HG02763 (cell line): ENCODE measurements around the gene ARVCF.

Source experiments
- ATAC-seq: cut with Tn5 transposase; IDR thresholded peaks from one replicate; pipeline ENCODE4 v1.9.1; 2021; ENCODE audit warnings: mild to moderate bottlenecking, moderate library complexity; ENCODE audit not compliant: unreplicated experiment

Gene ARVCF, protein sequence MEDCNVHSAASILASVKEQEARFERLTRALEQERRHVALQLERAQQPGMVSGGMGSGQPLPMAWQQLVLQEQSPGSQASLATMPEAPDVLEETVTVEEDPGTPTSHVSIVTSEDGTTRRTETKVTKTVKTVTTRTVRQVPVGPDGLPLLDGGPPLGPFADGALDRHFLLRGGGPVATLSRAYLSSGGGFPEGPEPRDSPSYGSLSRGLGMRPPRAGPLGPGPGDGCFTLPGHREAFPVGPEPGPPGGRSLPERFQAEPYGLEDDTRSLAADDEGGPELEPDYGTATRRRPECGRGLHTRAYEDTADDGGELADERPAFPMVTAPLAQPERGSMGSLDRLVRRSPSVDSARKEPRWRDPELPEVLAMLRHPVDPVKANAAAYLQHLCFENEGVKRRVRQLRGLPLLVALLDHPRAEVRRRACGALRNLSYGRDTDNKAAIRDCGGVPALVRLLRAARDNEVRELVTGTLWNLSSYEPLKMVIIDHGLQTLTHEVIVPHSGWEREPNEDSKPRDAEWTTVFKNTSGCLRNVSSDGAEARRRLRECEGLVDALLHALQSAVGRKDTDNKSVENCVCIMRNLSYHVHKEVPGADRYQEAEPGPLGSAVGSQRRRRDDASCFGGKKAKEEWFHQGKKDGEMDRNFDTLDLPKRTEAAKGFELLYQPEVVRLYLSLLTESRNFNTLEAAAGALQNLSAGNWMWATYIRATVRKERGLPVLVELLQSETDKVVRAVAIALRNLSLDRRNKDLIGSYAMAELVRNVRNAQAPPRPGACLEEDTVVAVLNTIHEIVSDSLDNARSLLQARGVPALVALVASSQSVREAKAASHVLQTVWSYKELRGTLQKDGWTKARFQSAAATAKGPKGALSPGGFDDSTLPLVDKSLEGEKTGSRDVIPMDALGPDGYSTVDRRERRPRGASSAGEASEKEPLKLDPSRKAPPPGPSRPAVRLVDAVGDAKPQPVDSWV

DNA sequence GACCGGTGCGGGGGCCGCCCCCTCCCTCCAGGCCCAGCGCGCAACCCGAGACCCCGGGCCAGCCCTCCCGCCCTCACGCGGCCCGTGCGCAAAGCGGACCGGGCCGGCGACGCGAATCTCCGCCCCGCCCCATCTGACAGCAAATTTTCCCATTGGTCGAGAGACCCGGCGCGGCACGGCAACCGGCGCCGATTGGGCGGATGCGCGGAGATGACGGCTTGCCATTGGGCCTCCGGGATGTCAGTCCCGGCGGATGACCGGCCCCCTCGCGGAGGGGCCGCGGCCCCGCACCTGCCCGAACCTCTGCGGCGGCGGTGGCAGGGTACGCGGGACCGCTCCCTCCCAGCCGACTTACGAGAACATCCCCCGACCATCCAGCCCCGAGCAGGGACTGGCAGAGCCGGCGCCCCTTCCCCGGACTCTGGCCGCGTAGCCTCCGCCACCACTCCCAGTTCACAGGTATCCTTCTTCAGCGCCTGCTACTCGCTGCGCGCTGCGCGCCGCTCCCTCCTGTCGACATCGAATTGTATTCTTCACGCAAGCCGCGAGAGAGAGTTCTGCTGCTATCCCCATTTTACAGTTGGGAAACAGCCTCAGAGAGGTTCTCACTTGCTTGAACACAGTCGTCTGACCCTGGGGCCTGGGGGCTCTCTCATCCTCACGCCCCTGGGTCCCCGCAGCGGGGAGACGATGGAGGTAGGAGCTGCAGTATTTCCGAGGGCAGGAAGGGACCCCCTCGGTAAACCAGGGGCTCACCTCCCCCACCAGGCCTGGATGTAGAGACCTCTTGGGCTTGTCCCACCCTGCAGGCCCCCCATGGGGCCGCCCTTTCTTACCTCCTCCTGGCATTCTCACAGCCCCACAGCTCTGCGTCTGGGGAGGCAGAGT is at the start of gene ARVCF:
Gene ARVCF, minus strand, starts transcription at position 90 of the 888 bp plus-strand sequence. CDS start 26,029 bp downstream, outside the sequence.
- ATAC-seq, result peak; percentile 59

DNA sequence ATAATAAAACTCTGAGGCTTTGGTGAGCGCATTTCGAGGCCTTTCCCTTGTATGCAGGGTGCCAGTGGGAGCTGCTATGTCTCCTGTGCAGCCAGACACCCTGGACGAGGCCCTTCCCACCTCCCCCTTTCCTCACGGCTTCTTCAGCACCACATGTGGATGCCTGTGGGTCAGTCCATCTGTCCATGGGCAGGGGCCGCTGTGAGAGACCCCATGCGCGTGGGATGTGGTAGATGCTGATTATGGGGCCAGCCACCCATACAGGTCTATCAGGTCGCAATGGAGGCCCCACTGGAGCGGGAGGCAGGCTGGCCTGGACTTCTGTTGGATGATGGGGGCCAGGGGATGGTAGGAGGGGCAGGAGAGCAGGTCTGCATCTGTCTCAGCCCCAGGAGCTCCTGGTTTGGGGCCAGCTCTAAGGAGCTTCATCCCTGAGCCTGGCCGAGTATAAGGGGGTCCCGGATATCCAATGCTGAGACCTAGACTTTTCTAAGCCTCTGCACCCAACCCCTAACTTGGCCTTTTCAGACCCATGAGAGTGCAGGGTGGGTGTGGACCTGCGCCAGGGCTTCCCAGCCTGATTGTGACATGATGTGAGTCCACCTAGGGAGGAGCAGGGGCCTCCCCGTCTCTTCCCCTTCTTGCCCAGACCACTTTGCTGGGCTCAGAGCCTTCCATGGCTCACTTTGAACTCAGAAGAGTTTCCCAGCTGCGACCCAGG is 49.4 kb upstream of the ARVCF start:
- no peak for ATAC-seq

DNA sequence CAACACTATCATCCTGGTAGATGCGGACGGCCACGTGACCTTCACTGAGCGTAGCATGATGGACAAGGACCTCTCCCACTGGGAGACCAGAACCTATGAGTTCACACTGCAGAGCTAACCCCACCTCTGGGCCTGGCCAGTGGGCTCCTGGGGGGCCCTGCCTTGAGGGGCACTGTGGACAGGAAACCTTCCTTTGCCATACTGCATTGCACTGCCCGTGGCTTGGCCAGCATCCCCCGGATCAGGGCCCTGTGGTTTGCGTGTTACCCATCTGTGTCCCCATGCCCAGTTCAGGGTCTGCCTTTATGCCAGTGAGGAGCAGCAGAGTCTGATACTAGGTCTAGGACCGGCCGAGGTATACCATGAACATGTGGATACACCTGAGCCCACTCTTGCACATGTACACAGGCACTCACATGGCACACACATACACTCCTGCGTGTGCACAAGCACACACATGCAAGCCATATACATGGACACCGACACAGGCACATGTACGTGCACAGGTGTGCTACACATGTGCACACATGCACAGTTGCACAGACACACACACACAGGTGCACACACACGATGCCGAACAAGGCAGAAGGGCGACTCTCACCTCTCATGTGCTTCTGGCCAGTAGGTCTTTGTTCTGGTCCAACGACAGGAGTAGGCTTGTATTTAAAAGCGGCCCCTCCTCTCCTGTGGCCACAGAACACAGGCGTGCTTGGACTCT is 48.1 kb upstream of the ARVCF start:
- ATAC-seq, result no peak

DNA sequence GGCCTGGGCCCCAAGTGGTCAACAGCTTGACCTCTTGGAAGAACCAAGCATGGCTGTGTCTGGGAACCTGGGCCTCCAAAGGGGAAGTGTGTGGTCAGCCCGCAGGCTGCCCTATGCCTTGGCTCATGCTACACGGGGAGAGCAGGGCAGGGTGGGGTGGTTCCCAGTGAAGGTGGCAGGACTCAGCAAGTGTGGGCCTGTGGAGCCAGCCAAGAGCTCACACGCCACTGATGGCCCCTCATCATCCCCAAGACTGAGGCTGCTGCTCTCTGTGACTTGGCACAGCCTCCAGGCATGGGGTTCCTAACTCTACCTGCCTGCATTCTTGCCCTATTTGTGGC is 47.5 kb upstream of the ARVCF start:
- ATAC-seq, result no peak

DNA sequence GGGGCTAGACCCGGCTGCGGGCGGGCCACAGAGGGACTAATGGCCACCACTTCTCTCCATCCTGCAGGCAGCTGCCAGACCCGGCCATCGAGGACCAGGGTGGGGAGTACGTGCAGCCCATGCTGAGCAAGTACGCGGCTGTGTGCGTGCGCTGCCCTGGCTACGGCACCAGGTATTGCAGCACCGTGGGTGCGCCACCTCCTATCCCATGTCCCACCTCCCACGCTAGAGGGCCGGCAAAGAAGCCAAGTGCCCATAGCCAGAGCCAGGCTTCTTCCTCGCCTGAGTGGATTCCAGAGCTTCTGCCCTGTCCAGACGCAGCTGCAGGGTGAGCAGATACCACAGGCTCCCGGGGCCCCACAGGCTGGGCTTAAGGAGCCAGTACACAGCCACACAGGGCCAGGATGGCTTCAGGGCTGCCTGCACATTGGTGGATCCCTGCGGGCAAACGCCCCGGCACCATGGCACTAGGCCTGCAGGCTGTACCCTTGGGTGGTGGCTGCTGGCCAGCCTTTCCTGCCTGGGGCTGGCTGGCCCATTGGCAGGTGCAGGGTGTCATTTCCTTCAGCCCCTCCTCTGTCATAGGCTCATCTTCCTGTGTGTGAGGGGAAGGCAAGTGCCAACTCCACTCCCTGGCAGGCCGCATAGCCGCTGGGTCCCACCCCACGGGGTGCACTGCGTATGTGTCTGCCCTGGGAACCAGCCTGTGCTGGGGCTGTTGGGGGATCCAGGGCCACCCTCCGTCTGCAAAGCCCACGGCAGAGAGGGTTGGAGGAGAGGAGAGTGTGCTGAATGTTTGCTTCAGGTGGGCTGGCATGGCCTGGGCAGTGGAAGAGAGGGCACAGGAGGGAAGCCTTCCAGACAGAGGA is 46.9 kb upstream of the ARVCF start:
- ATAC-seq, result no peak

DNA sequence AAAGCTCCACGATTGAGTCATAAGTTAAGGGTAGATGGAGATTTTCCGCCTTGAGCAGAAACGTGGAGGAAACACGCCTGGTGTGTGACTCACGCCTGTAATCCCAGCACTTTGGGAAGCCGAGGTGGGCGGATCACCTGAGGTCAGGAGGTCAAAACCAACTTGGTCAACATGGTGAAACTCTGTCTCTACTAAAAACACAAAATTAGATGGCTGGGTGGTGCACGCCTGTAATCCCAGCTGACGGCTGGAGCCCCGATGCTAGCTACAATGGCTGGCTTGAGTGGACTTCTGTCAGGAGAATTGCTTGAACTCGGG is 46.1 kb upstream of the ARVCF start:
- ATAC-seq, result no peak

DNA sequence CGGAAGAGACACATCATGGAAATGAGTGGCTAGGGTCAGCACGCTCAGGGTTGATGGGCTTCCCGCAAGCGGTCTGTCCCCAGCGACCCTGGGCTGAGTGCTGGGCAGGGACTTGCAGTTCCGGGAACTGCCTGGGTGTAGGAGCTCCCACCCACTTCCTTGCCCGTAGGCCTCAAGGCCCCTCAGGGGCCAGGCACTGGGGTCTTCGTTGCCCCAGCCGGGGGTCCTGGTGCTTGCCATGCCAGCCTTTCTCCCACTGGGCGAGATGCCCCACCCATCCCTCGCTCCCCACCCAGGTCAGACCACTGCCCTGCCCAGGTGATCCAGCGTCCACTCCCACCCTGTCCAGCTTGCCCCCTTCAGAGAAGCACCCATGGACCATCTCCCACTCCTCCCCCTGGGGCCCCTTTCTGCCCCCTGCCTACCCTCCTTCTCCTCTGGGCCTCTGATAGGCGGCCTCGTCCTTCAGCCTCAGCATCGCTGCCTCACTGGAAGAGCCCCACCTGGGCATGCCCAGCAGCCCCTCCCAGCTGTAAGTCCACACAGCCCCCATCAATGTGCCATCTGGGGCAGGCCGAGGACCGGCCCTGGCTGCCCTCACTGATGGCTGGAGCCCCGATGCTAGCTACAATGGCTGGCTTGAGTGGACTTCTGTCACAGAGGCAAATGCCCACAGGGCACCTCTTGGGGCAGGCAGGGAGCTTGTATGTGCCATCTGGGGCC is 45.6 kb upstream of the ARVCF start:
- ATAC-seq, result no peak

DNA sequence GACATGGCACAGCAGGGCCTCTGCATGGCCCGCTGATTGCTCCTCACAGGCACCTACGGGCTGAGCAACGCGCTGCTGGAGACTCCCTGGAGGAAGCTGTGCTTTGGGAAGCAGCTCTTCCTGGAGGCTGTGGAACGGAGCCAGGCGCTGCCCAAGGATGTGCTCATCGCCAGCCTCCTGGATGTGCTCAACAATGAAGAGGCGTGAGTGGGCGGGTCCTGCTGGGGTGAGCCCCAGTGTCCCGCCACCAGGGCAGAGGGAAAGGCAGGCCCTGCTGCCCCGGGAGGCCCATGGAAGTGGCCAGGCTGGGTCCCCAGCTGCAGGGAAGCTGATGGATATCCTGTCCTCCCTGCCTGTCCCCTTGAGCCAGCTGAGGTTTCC is 44.8 kb upstream of the ARVCF start:
- no peak for ATAC-seq

DNA sequence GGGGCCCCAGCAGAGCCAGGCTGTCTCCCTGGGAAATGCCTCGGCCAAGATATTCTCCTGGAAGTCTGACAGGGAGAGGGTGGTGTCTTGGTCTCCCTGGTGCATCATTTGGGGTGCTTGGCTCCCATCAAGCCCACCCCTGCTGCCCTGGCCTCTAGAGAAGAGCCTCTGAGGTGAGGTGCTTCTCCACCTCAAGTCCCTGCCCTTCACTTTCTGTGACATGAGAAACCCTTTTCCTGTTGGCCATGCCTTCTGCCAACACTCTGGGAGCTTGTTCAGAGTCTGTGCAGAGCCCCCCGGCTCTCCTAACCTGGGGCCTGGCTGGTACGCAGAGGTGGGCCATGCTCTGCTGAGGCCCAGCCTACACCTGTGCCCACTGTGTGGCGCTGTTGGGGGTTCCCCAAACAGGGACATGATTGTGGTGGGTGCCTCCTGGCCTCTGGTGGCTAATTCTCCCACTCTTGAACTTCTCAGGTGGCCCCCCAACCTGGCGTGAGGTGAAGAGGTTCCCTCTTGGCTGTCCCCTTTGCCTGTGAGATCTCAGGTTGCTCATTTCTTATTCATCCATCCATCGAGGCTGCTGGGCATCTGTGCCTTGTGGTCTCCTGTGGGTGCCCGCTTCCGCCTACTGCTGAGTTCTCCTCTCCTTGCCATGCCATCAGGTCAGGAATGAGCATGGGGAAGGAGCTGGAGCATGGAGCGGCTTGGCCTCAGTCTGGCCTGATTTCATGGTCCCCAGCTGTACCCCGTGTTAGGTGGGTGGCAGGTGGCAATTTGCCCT is 44.3 kb upstream of the ARVCF start:
- no peak for ATAC-seq

DNA sequence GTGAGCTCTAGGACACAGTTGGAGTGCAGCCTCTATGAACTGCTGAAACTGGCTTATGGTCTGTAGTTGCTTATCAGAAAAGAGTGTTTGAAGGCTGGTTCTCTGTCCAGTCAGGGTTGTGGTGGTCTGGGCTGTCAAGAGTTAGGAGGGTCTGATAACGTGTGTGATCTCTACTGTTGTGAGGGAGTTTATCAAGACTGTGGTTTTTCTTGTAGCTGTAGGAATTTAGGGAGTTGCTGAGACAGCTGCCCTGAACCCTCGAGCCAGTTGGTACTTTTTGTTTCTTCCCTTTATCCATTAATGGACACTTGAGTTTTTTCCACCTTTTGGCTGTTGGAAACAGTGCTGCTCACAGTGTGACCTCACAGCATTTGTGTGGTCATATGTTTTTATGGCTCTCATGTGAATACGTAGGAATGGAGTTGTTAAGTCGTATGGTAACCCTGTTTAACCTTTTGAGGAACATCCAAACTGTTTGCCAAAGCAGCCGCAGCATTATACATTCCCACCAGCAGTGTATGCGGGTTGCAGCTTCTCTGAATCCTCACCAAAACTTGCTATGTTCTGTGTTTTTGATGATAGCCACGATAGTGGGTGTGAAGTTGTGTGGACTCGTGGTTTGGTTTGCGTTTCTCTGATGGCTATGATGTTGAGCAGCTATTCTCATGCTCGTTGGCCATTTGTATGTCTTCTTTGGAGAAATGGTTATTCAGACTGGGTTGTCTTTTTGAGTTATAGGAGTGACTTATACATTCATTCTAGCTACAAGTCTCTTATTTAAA is 42.6 kb upstream of the ARVCF start:
- ATAC-seq, result no peak

DNA sequence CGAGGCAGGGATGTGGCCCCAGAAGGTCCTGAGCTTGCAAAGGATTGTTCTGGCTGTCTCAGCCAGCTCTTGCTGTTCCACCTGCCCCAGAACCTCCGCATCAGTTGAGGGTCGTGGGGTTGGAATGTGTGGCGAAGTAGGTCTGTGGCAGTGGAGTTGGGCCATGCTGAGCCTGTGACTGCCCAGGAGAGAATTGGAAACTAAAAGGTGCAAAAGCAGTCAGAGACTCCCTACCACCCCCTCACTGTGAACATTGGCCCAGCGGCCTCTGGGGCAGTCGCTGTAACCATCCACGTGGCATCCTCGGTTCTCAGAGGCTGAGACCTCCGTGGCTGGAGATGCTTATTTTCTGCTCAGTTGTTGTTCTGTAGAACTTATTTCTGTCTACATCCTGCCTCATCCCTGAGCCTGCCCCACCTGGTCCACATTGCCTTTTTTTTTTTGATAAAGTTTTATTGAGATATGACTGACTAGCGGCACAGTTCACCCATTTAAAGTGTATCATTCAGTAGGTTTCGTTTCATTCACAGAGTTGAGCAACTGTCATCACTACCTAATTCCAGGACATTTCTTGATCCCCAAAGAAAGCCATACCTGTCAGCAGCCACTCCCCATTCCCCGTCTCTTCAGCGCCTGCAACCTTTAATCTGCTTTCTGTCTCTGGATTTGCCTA is 41.1 kb upstream of the ARVCF start:
- ATAC-seq, result no peak

DNA sequence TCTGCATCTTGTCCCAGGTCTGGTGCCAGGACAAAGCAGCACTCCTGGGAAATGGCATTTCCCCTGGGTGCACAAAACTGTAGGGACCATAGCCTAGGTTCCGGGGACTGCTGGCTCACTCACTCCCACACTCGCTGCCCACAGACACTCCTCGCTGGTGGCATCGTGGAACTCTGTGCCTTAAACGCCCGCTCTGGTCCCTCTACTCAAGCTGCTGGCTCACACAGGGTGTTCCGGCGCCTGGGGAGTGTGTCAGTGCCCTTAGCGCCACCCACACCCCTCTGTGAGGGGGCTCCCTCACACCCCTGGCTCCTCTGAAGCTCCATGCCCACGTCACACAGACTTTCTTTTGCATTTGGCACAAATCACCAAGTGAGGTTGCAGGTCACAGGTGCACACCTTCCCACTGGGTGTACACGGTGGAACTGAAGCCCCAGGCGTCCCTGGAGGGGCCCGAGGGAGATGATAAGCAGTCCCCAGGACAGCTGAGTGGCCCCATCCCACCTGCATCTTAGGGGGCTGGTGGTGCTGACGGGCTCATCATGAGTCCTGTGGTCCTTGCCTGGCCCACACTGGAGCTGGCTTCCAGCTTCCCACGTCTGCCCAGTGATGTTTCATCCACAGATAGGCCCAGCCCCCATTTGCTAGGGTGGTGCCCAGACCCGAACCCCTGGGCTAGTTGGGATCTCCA is 40.2 kb upstream of the ARVCF start:
- ATAC-seq, result no peak

DNA sequence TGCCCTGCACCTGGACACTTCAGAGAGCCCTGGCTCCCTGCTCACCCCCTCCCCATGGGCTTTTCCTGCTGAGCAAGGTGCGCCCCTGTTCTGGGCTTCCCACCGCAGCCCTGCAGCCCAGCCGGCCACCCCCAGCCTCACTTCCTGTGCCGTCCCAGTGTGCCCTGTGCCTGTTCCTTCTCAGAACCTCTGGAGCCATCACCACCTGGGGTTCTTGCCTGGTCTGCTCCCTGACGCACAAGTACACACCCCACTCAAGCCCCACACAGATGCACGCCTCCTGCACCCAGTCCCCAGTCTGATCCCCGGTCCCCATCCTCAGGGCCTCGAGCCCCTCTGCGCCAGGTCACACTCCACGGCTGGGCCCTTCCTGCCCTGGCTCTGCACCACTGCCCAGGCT is 39.5 kb upstream of the ARVCF start:
- no peak for ATAC-seq

DNA sequence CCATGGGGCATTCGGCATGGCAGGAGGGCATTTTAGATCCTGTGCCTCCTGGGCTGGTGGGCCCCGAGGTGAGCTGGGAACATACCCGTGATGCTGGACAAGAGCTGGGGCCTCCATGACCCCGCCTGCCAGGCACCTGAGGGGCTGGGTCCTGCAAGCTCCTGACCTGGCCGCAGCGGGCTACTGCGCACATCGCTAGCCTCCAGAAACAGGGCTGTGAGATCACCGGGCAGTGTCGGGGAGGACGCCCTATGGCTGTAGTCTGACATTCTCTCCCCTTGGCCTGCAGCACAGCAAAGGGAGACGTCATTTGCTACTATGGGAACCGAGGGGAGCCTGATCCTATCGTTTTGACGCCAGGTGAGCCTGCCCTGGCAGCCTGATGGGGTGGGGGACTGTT is 39.0 kb upstream of the ARVCF start:
- ATAC-seq, result no peak

DNA sequence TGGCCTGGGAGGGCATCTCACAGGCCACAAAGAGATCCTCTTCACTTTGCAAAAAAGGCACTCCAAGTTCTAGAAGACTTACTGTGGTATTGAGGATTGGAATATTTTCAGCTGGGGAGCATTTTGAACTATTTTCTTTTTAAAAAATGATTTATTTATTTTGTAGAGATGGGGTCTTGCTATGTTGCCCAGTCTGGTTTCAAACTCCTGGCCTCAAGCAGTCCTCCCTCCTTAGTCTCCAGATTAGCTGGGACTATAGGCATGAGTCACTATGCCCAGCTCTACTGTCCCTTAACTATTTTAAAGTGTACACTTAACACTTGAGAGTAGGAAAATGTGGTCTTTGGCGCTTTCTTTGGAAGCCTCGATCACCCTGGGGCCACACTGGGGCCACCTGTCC is 38.5 kb upstream of the ARVCF start:
- no peak for ATAC-seq

DNA sequence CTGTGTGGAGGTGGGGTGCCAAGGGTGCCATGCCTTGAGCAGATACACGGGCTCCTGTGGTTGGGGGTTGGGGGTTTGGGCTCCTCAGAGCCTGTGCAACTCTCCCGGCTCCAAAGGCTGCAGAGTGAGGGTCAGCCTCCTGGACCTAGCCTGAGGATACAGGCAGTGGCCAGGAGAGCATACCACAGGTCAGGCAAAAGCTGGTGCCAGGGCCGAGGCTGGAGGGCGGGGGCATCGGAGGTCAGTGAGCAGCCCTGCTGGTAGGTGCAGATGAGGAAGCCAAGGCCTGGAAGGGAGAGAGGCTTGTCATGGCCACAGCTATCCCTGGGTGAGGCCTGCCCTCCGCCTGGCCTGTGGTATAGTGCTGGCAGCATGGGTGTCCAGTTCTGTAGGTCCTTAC is 37.9 kb upstream of the ARVCF start:
- ATAC-seq, result no peak
